ENCODE measurements around the gene KRTAP5-7.
"Not testable (repeated sequence)": the region's sequence is repeated elsewhere in the genome, so short reads cannot be mapped to it uniquely, and the experiment has no call there.

- TF ChIP-seq CTCF (IDR thresholded peaks at IDR 0.05; ENCODE audit: low read depth, low read length); EZH2phosphoT487 (IDR thresholded peaks at IDR 0.05; ENCODE audit: low read depth): not testable (repeated sequence)
These were observed 39.8 kb downstream of the KRTAP5-7 start for GRCh38 chr11:71566626-71567599.
